GM23338 (cell line): ENCODE measurements around the gene FOXJ3. TPM values are rescaled to one million over a fixed set of nuclear protein-coding genes. Genes with fewer than 3 reads are reported as not detected.

Source experiments
- ATAC-seq: fragments of 200-7000 bp; cut with Tn5 transposase; 3 replicates; pipeline ENCODE4 v1.9.1; 2020
- DNase-seq: peaks from one replicate; pipeline ENCODE4 v3.0.0-alpha.2; 2015; ENCODE audit warnings: low spot score
- H2AFZ ChIP-seq: fragments of 200-600 bp; sonication (generic); 2 replicates; pipeline ENCODE4 v1.8.0; 2016; ENCODE audit warnings: antibody characterized with exemption, mild to moderate bottlenecking, moderate library complexity
- H3F3A ChIP-seq: fragments of 200-600 bp; sonication (generic); replicated peaks from 2 replicates; pipeline ENCODE4 v1.8.0; 2017; ENCODE audit warnings: antibody characterized with exemption, mixed run types, low read depth
- H3K27ac ChIP-seq: fragments of 200-600 bp; sonication (generic); 2 replicates; pipeline ENCODE4 v1.6.1; 2016; ENCODE audit warnings: low read depth
- H3K27me3 ChIP-seq: fragments of 200-600 bp; sonication (generic); 2 replicates; pipeline ENCODE4 v1.8.0; 2016; ENCODE audit warnings: mild to moderate bottlenecking, mixed run types, moderate library complexity; ENCODE audit not compliant: insufficient read depth
- H3K36me3 ChIP-seq: fragments of 200-600 bp; sonication (generic); 2 replicates; pipeline ENCODE4 v1.8.0; 2016; ENCODE audit warnings: mild to moderate bottlenecking; ENCODE audit not compliant: insufficient read depth
- H3K4me1 ChIP-seq: fragments of 200-600 bp; sonication (generic); 2 replicates; pipeline ENCODE4 v1.8.0; 2016; ENCODE audit warnings: mild to moderate bottlenecking, moderate library complexity; ENCODE audit not compliant: insufficient read depth
- H3K4me2 ChIP-seq: fragments of 200-600 bp; sonication (generic); 2 replicates; pipeline ENCODE4 v1.7.1; 2017; ENCODE audit warnings: mixed run types
- H3K4me3 ChIP-seq: fragments of 200-600 bp; sonication (generic); 2 replicates; pipeline ENCODE4 v1.6.1; 2016; ENCODE audit warnings: mixed run types
- H3K79me2 ChIP-seq: fragments of 200-600 bp; sonication (generic); replicated peaks from 2 replicates; pipeline ENCODE4 v1.8.0; 2017; ENCODE audit warnings: mild to moderate bottlenecking; ENCODE audit not compliant: insufficient read depth
- H3K9me2 ChIP-seq: fragments of 200-600 bp; sonication (generic); 2 replicates; pipeline ENCODE4 v1.8.0; 2017; ENCODE audit not compliant: insufficient read depth
- H4K20me1 ChIP-seq: fragments of 200-600 bp; sonication (generic); replicated peaks from 2 replicates; pipeline ENCODE4 v1.8.0; 2017; ENCODE audit warnings: mild to moderate bottlenecking; ENCODE audit not compliant: insufficient read depth
- H3K27ac Mint-ChIP-seq: 2 replicates; pipeline ENCODE4 v1.8.0; 2020; ENCODE audit warnings: inconsistent platforms, mild to moderate bottlenecking, moderate library complexity, mixed read lengths
- H3K27me3 Mint-ChIP-seq: 3 replicates; pipeline ENCODE4 v1.8.0; 2022; ENCODE audit warnings: low read depth, mild to moderate bottlenecking, moderate library complexity, mixed read lengths, inconsistent platforms; ENCODE audit not compliant: insufficient read depth, poor library complexity
- H3K36me3 Mint-ChIP-seq: 3 replicates; pipeline ENCODE4 v1.8.0; 2021; ENCODE audit warnings: low read depth, mild to moderate bottlenecking, inconsistent platforms, moderate library complexity, mixed read lengths
- H3K4me1 Mint-ChIP-seq: 3 replicates; pipeline ENCODE4 v1.8.0; 2020; ENCODE audit warnings: mild to moderate bottlenecking, inconsistent platforms, mixed read lengths
- H3K4me3 Mint-ChIP-seq: 3 replicates; pipeline ENCODE4 v1.8.0; 2021; ENCODE audit warnings: moderate library complexity, mild to moderate bottlenecking, inconsistent platforms, mixed read lengths
- H3K9me3 Mint-ChIP-seq: 3 replicates; pipeline ENCODE4 v1.8.0; 2020; ENCODE audit warnings: moderate library complexity, mild to moderate bottlenecking, inconsistent platforms, mixed read lengths
- CREB1 ChIP-seq: fragments of 250-450 bp; sonication (Bioruptor Pico); IDR thresholded peaks from 2 replicates; pipeline ENCODE4 v1.5.0; 2020; ENCODE audit warnings: low read depth, mild to moderate bottlenecking, moderate library complexity
- EZH2 ChIP-seq: fragments of 200-600 bp; sonication (generic); IDR thresholded peaks from one replicate; pipeline ENCODE4 v1.8.0; 2017; ENCODE audit warnings: antibody characterized with exemption, mild to moderate bottlenecking, low read depth; ENCODE audit not compliant: unreplicated experiment
- EZH2phosphoT487 ChIP-seq: fragments of 200-600 bp; sonication (generic); IDR thresholded peaks from one replicate; pipeline ENCODE4 v1.8.1; 2018; ENCODE audit warnings: antibody characterized with exemption; ENCODE audit not compliant: unreplicated experiment
- JUNB ChIP-seq: IDR thresholded peaks from one replicate; pipeline ENCODE4 v1.6.1; 2016; ENCODE audit warnings: antibody characterized with exemption; ENCODE audit not compliant: unreplicated experiment
- NANOG ChIP-seq: IDR thresholded peaks from 2 replicates; pipeline ENCODE4 v1.6.1; 2016; ENCODE audit warnings: antibody characterized with exemption, borderline replicate concordance
- POLR2AphosphoS5 ChIP-seq: IDR thresholded peaks from 2 replicates; pipeline ENCODE4 v1.6.1; 2016; ENCODE audit warnings: antibody characterized with exemption, low read depth
- STAT1 ChIP-seq: IDR thresholded peaks from one replicate; pipeline ENCODE4 v1.6.1; 2016; ENCODE audit warnings: antibody characterized with exemption; ENCODE audit not compliant: unreplicated experiment
- ZNF114 ChIP-seq: fragments of 250-450 bp; sonication (Bioruptor Pico); IDR thresholded peaks from 2 replicates; pipeline ENCODE4 v1.5.0; 2020; ENCODE audit warnings: mild to moderate bottlenecking, moderate library complexity
- ZNF331 ChIP-seq: fragments of 250-450 bp; sonication (Bioruptor Pico); IDR thresholded peaks from 2 replicates; pipeline ENCODE4 v1.5.0; 2020; ENCODE audit warnings: low read depth, mild to moderate bottlenecking, moderate library complexity
- polyA plus RNA-seq: library from polyadenylated mRNA; unstranded; fragments of >200 nt; fragmentation: Nextera tagmentation; extraction: Ambion mirVana; gene quantifications from 2 replicates; pipeline ENCODE4 v1.2.1, GENCODE V29; 2016
- total RNA-seq: library from RNA; depleted of rRNA; stranded (reverse); fragments of >200 nt; shearing (Covaris generic); gene quantifications from 2 replicates; pipeline ENCODE4 v1.2.3, GENCODE V29; 2014
- TF ChIP-seq, protein P1 (sequence below), 2 experiments: fragments of 200-600 bp in 1 of 2; sonication (generic) in 1 of 2; conservative IDR thresholded peaks; 2 replicates each; pipeline versions ENCODE4 v1.5.1 to v1.6.1; 2016 to 2017; ENCODE audit warnings: antibody characterized with exemption in 2 of 2, low read depth in 2 of 2, mild to moderate bottlenecking in 2 of 2, moderate library complexity in 1 of 2
- TF ChIP-seq, protein P2 (sequence below): fragments of 250-450 bp; sonication (Bioruptor Pico); IDR thresholded peaks from 2 replicates; pipeline ENCODE4 v1.5.0; 2020; ENCODE audit warnings: mild to moderate bottlenecking, moderate library complexity
- TF ChIP-seq, protein P3 (sequence below): IDR thresholded peaks from 2 replicates; pipeline ENCODE4 v1.6.1; 2016; ENCODE audit warnings: antibody characterized with exemption
- TF ChIP-seq, protein P4 (sequence below): IDR thresholded peaks from one replicate; pipeline ENCODE4 v1.6.1; 2018; ENCODE audit warnings: antibody characterized with exemption; ENCODE audit not compliant: unreplicated experiment

FOXJ3 gene
- total and polyA plus RNA-seq, 2 experiments from 2014 or later = 36.6 to 53.3 TPM

DNA sequence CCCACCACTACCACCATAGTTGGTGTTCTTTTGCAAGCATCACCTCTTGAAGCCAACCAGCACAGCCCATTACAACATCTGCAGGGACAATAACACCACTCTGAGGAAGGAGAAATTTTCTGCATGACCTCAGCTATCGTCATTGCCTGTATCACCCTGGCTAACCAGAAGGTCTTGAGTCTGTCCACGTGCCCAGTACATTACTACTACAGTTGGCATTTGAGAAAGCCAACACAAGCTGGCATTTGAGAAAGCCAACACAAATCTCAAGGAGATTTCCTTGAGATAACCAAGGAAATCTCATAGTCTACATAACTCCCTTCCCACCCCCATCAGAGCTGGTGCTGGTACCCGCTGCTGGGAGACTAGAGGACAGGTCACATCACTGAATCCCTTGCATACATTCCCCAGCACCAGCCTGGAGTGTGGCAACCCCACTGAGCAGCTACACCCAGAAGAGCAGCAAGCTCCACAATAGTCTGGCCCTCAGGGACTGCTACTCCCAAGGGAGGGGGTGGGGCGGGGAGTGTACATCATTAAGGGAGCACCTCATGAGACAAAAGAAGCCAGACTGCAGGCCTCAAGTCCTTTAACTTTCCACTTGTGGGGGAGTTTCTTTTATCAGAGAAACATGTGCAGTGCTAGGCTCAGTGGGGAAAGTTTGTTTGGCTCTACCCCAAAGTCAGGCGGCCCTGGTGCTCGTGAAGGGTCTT lies 124.5 kb downstream of the FOXJ3 start:
- Histone ChIP-seq H3K4me1 (peaks cover 18% of the 10 kb centered on the region), H3F3A (no peaks in the 10 kb centered on the region), H3K27ac (no peak overlapping the region), H3K36me3 (no peaks in the 10 kb centered on the region), H2AFZ (no peak overlapping the region), H4K20me1 (peaks cover 20% of the 10 kb centered on the region), H3K9me2 (0 out of 2 replicates have a peak, but pooled peaks cover 6% of the 10 kb centered on the region), H3K79me2 (peaks cover 81% of the 10 kb centered on the region), H3K4me3 (no peak overlapping the region), H3K27me3 (no peaks in the 10 kb centered on the region), H3K4me2 (no peak overlapping the region)
- ATAC-seq = no peak
- DNase-seq = no peak
- H3K9me3 Mint-ChIP-seq = no peaks in the 10 kb centered on the region
- TF ChIP-seq, protein P1, sequence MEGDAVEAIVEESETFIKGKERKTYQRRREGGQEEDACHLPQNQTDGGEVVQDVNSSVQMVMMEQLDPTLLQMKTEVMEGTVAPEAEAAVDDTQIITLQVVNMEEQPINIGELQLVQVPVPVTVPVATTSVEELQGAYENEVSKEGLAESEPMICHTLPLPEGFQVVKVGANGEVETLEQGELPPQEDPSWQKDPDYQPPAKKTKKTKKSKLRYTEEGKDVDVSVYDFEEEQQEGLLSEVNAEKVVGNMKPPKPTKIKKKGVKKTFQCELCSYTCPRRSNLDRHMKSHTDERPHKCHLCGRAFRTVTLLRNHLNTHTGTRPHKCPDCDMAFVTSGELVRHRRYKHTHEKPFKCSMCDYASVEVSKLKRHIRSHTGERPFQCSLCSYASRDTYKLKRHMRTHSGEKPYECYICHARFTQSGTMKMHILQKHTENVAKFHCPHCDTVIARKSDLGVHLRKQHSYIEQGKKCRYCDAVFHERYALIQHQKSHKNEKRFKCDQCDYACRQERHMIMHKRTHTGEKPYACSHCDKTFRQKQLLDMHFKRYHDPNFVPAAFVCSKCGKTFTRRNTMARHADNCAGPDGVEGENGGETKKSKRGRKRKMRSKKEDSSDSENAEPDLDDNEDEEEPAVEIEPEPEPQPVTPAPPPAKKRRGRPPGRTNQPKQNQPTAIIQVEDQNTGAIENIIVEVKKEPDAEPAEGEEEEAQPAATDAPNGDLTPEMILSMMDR (conservative IDR thresholded peaks at IDR 0.05; ENCODE audit: low read depth in 2 of 2) = no peak
- TF ChIP-seq EZH2phosphoT487 (no peak), STAT1 (no peak), POLR2AphosphoS5 (no peak), NANOG (no peak), ZNF331 (CRISPR knock-in tag) (no peak), JUNB (no peak), CREB1 (CRISPR knock-in tag) (no peak), ZNF114 (no peak), EZH2 (no peak)
- TF ChIP-seq, protein P2, sequence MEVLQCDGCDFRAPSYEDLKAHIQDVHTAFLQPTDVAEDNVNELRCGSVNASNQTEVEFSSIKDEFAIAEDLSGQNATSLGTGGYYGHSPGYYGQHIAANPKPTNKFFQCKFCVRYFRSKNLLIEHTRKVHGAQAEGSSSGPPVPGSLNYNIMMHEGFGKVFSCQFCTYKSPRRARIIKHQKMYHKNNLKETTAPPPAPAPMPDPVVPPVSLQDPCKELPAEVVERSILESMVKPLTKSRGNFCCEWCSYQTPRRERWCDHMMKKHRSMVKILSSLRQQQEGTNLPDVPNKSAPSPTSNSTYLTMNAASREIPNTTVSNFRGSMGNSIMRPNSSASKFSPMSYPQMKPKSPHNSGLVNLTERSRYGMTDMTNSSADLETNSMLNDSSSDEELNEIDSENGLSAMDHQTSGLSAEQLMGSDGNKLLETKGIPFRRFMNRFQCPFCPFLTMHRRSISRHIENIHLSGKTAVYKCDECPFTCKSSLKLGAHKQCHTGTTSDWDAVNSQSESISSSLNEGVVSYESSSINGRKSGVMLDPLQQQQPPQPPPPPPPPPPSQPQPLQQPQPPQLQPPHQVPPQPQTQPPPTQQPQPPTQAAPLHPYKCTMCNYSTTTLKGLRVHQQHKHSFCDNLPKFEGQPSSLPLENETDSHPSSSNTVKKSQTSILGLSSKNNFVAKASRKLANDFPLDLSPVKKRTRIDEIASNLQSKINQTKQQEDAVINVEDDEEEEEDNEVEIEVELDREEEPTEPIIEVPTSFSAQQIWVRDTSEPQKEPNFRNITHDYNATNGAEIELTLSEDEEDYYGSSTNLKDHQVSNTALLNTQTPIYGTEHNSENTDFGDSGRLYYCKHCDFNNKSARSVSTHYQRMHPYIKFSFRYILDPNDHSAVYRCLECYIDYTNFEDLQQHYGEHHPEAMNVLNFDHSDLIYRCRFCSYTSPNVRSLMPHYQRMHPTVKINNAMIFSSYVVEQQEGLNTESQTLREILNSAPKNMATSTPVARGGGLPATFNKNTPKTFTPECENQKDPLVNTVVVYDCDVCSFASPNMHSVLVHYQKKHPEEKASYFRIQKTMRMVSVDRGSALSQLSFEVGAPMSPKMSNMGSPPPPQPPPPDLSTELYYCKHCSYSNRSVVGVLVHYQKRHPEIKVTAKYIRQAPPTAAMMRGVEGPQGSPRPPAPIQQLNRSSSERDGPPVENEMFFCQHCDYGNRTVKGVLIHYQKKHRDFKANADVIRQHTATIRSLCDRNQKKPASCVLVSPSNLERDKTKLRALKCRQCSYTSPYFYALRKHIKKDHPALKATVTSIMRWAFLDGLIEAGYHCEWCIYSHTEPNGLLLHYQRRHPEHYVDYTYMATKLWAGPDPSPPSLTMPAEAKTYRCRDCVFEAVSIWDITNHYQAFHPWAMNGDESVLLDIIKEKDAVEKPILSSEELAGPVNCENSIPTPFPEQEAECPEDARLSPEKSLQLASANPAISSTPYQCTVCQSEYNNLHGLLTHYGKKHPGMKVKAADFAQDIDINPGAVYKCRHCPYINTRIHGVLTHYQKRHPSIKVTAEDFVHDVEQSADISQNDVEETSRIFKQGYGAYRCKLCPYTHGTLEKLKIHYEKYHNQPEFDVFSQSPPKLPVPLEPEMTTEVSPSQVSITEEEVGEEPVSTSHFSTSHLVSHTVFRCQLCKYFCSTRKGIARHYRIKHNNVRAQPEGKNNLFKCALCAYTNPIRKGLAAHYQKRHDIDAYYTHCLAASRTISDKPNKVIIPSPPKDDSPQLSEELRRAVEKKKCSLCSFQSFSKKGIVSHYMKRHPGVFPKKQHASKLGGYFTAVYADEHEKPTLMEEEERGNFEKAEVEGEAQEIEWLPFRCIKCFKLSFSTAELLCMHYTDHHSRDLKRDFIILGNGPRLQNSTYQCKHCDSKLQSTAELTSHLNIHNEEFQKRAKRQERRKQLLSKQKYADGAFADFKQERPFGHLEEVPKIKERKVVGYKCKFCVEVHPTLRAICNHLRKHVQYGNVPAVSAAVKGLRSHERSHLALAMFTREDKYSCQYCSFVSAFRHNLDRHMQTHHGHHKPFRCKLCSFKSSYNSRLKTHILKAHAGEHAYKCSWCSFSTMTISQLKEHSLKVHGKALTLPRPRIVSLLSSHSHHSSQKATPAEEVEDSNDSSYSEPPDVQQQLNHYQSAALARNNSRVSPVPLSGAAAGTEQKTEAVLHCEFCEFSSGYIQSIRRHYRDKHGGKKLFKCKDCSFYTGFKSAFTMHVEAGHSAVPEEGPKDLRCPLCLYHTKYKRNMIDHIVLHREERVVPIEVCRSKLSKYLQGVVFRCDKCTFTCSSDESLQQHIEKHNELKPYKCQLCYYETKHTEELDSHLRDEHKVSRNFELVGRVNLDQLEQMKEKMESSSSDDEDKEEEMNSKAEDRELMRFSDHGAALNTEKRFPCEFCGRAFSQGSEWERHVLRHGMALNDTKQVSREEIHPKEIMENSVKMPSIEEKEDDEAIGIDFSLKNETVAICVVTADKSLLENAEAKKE (CRISPR knock-in tag) = no peak
- TF ChIP-seq, protein P3, sequence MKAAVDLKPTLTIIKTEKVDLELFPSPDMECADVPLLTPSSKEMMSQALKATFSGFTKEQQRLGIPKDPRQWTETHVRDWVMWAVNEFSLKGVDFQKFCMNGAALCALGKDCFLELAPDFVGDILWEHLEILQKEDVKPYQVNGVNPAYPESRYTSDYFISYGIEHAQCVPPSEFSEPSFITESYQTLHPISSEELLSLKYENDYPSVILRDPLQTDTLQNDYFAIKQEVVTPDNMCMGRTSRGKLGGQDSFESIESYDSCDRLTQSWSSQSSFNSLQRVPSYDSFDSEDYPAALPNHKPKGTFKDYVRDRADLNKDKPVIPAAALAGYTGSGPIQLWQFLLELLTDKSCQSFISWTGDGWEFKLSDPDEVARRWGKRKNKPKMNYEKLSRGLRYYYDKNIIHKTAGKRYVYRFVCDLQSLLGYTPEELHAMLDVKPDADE = no peak
- TF ChIP-seq, protein P4, sequence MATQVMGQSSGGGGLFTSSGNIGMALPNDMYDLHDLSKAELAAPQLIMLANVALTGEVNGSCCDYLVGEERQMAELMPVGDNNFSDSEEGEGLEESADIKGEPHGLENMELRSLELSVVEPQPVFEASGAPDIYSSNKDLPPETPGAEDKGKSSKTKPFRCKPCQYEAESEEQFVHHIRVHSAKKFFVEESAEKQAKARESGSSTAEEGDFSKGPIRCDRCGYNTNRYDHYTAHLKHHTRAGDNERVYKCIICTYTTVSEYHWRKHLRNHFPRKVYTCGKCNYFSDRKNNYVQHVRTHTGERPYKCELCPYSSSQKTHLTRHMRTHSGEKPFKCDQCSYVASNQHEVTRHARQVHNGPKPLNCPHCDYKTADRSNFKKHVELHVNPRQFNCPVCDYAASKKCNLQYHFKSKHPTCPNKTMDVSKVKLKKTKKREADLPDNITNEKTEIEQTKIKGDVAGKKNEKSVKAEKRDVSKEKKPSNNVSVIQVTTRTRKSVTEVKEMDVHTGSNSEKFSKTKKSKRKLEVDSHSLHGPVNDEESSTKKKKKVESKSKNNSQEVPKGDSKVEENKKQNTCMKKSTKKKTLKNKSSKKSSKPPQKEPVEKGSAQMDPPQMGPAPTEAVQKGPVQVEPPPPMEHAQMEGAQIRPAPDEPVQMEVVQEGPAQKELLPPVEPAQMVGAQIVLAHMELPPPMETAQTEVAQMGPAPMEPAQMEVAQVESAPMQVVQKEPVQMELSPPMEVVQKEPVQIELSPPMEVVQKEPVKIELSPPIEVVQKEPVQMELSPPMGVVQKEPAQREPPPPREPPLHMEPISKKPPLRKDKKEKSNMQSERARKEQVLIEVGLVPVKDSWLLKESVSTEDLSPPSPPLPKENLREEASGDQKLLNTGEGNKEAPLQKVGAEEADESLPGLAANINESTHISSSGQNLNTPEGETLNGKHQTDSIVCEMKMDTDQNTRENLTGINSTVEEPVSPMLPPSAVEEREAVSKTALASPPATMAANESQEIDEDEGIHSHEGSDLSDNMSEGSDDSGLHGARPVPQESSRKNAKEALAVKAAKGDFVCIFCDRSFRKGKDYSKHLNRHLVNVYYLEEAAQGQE = no peak
- H3K4me1 Mint-ChIP-seq = peaks cover 47% of the 10 kb centered on the region
- H3K36me3 Mint-ChIP-seq = 0 out of 3 replicates have a peak, but pooled peaks cover 5% of the 10 kb centered on the region
- peaks cover 4% of the 10 kb centered on the region for H3K27me3 Mint-ChIP-seq
- no peak overlapping the region for H3K4me3 Mint-ChIP-seq
- H3K27ac Mint-ChIP-seq = peak overlapping the region; percentile 50; the same call in 1 of the 2 replicates
